GM19328 (cell line): Measurements from ENCODE around the gene GUCY1B1.
A peak's percentile ranks its signal among the peaks of the same experiment; 100 is the strongest.
"Not testable (repeated sequence)": the region's sequence is repeated elsewhere in the genome, so short reads cannot be mapped to it uniquely, and the experiment has no call there.

ENCODE experiments used
- ATAC-seq: cut with Tn5 transposase; IDR thresholded peaks from one replicate; pipeline ENCODE4 v1.9.1; 2021; ENCODE audit warnings: mild to moderate bottlenecking, moderate library complexity; ENCODE audit not compliant: unreplicated experiment

GUCY1B1 gene

DNA sequence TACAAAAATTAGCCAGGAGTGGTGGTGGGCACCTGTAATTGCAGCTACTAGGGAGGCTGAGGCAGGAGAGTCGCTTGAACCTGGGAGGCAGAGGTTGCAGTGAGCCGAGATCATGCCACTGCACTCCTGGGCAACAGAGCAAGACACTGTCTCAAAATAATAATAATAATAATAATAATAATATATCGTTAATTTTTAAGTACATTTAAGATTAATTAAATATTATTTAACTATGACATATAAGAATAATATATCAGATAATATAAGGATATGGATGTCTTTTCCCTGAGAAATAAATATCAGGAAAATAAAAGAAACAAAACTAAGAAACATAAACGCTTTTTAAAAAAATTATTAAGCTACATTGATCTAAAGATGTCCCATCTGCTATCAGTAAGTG, 38.8 kb downstream of the GUCY1B1 start:
- not testable (repeated sequence) for ATAC-seq

- ATAC-seq: no peak
These were observed 40.4 kb downstream of the GUCY1B1 start for GRCh38 chr4:155799116-155799793.

- no peak for ATAC-seq
These were observed 40.9 kb downstream of the GUCY1B1 start for GRCh38 chr4:155799794-155800123.

DNA sequence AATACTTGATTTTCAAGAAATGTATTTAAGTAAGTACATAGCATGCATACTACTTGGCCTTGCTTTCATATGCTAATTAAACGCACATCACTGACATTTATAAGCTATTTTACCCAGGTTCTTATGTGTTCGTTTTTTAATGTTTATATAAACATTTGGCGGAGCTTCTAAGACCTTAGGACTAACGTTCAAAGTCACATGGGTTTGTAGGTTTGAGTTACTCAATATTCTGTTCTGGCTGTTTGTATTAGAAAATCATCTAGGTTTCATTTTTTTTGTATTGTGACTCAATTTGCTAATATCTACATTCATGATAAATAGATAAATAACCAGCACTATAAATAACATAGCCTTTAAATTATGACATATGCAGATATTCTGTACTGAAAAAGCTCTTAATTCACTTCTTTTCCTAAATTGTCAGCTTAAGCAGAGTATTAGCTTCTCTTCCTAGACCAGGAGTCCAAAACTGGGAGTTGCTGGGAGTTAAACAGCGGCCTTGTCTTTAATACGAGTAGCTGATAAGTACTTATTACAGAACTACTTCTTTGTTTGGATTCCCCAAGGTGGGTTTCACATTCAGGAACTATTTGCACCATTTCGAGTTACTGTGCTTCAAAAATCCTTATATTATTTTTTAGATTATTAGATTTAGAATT, 42.0 kb downstream of the GUCY1B1 start:
- ATAC-seq: no peak

DNA sequence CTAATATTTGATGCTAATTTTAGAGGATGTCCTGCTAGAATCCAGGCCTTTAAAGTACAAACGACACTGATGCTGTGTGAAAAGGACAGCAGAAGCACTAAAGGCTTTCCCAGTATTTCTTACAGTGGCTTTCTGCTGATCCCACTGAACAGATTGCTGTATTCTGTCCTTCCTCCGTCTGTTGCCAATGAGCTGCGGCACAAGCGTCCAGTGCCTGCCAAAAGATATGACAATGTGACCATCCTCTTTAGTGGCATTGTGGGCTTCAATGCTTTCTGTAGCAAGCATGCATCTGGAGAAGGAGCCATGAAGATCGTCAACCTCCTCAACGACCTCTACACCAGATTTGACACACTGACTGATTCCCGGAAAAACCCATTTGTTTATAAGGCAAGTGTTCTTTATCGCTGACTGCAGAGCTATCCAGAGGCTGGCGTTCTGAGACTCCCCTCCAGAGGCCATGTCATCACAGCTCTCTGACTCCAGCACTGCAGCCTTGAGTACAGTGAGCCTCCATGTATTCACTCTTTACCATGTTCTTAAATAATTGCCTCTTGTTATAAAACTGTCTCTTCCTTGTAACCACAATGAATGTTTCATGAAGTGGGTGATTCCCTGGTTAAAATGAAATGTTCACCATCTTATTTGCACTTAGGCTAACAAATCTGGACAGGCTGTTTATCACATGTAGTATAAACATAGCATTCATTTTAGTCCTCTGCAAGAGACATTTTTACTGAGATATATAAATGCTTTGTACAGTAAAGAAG, 43.6 kb downstream of the GUCY1B1 start:
- ATAC-seq: no peak

DNA sequence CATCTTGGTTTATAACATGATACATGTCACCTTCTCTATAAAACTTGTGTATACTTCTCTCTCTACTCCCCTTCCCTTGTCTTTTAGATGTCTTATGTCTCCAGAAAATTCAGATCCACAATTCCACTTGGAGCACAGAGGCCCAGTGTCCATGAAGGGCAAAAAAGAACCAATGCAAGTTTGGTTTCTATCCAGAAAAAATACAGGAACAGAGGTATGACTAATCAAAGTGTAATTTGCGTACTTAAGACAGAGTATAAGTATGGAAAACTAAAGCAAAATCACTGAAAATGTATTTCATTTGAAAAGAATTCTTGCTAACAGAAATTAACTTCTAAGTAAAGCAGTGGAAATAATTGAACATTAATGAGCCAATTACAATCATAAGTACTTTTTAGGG, 46.2 kb downstream of the GUCY1B1 start:
- ATAC-seq: no peak

- no peak for ATAC-seq
These were observed 48.2 kb downstream of the GUCY1B1 start for GRCh38 chr4:155807021-155807420.

GRCh38 chr4:155809835-155810234, 51.0 kb downstream of the GUCY1B1 start:
- peak; percentile 95 for ATAC-seq

DNA sequence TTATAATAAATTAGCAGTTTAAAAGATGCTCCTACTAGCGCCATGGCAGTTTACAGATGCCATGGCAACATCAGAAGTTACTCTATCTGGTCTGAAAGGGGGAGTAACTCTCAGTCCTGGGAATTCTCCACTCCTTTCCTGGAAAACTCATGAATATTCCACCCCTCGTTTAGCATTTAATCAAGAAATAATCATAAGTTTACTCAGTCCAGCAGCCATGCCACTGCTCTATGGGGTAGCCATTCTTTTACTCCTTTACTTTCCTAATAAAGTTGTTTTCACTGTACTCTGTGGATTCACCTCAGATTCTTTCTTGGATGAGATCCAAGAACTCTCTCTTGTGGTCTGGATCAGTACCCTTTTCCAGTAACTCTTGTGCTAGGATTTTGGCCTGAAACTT, 52.3 kb downstream of the GUCY1B1 start:
- no peak for ATAC-seq

GRCh38 chr4:155818639-155819038, 59.8 kb downstream of the GUCY1B1 start:
- ATAC-seq: no peak

DNA sequence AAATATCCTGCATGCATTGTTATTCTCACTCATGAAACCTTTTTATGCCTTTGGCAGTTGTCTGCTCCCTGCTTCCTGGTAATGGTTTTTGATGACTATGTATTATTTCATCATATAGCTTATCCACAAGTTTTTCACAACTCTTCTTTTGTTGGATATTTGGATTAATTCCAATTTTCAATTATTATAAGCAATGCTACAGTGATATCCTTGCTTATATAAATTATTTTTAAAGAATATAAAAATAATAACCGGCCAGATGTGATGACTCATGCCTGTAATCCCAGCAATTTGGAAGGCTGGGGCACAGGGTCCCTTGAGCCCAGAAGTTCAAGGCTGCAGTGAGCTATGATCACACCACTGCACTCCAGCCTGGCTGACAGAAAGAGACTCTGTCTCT, 60.2 kb downstream of the GUCY1B1 start:
- ATAC-seq: no peak

DNA sequence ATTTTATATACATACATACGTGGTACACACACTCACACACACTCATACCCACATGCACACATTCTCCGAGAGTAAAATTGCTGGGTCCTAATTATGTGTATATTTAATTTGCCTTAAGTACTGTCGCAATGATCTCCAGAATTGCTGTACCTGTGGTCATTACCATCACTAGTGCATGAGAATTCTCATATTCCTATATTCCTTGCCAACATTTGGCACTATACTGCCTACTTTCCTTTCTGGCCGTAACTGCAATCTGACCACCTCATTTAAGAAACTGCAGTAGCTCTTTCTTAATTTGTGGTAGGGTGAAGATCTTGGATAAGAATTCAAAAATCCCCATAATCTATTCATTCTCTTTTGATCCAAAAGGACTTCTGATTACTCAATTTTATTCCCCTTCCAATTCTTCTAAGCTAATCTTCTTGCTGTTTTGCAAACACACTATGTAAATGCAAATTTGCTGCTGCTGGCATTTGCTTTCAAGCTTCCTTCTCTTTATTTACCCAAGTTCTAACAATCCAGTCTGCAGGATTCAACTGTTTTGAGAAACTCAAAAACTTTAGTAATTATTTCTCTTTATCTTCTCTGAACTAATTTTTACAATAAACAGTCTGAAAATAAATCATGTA, 62.2 kb downstream of the GUCY1B1 start:
- ATAC-seq: no peak

DNA sequence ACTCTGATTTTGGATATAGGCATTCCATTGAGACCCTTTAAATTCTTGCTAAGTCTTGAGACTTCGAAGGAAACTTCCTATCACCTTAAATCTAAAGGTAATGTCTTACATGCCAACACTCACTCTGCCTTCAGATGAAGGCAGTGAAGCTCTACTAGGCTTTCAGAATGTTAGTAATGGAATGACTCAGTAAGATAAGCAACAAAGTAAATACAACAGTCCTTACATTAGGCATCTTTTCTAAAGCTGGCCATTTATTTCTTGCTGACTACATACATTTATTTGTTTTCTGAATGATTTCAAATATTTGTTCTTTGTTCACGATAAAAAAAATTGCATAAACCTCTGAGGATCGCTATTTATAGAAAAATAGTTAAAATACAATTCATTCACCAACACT, 63.8 kb downstream of the GUCY1B1 start:
- ATAC-seq: no peak

GRCh38 chr4:155828628-155829027, 69.8 kb downstream of the GUCY1B1 start:
- no peak for ATAC-seq

DNA sequence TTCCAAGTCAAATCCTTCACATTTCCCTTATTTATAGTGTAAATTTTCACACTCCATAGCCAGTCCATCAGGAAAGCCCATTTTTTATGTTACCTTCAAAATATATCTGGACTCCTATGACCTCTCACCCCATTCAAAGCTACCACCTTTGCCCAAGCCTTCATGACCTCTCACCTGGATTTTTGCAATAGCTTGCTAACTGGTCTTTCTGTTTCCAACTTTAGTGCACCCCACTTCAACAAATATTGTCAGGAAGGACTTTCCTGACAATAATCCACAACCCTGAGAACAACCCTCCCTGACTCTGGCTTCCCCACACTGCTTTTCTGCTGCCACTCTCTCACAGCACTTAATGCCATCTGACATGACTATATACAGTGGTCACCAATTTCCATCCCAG, 73.8 kb downstream of the GUCY1B1 start:
- no peak for ATAC-seq

DNA sequence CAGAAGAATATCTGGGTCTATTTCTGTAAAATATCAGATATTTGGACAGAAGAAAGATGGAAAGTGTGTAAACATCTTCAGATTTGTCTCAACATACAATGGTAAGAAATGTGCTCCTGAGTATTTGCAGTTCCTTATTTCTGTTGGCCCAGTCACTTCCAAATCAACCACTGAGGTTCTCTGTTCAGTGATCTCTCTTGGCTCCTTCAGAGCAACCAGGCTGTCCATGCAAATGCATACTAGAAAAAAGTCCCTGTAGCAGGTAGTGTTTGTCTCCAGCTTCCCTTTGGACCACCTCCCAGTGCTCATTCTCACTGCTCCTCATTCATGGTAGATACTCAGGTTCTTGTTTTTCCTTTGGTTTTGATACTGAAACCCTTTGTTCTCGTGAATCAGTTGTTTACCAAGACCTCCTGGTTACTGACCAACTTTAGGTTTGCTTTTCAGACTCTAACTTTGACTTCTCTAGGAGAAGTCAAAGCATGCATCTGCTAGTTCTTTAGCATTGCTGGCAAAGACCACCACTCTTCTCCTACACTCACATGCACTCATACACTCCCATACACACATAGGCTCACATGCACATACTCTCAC, 78.5 kb downstream of the GUCY1B1 start:
- ATAC-seq: no peak

GRCh38 chr4:155842080-155842479, 83.3 kb downstream of the GUCY1B1 start:
- ATAC-seq: no peak

DNA sequence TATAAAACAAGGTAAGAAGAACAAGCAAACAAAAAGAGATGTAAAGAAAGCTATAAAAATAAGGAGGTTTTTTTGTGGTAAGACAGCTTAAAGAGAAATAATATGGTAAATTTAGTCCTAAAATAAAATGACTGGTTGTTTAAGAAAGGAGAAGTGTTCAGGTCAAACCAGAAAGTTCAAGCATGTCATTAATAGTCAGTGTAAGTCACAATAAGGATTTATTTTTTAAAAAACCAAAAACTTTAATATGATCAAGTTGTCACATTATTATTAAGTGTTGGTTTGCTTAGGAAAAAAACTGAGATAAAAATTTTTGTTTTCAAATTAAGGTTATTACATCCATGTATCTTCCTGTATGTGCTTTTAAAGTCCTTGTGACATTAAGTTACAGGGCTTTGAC, 88.1 kb downstream of the GUCY1B1 start:
- no peak for ATAC-seq

GRCh38 chr4:155849042-155849441, 90.2 kb downstream of the GUCY1B1 start:
- no peak for ATAC-seq

DNA sequence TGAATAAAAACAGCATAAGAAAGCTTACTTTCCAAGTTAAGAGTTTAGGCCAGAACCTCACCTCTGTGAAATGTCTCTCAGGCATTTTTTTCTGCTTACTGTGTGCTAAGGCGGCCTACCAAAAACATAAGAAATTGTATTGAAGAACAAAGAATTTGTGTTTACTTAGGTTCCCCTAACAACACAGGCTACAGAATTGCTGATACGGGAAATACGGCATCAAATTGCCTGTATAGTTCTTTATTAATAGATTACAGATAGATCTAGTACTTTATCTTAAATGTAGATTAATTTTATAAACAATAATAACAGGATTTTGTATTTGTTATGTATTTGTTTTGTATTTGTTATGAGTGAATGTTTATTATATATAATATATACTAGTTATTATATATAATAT, 94.4 kb downstream of the GUCY1B1 start:
- ATAC-seq: no peak

DNA sequence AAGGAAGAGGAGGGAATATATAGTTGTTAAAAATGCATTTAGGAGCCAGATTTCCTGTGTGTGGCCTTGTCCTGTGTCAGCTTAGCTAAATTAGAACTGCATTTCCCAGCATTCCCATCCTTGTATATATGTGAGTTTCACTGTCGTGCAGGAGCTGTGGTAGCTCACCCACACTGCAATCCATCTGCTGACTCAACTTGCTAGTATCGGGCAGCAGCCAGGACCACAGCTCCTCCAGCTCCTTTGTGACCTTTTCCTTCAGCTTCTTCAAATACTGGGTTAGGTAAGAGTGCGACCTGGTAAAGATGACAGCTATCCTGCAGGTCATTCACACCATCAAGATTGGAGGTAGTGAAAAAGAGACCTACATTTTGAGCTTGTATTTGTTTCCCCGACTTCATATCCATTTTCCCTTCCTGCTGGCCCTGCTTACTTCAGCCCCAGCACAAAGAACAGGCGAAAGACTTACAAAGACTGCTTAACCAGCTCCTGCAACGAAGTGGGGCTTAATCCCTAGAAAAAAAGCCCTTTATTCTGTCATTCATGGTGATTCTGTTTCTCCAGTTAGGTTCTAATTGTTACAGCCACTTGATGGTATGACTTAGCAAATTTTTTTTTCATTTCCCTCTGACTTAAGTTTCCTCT, 95.9 kb downstream of the GUCY1B1 start:
- no peak for ATAC-seq
